K562 (cell line): ENCODE data around the gene ZBTB24. TPM values are rescaled to one million over a fixed set of nuclear protein-coding genes. Genes with fewer than 3 reads are reported as not detected.

Experiments used
- ATF7 ChIP-seq: fragments of 450-650 bp; IDR thresholded peaks from 2 replicates; pipeline ENCODE4 v1.7.1; 2014; ENCODE audit warnings: mild to moderate bottlenecking, moderate library complexity
- BDP1 ChIP-seq: IDR thresholded peaks from 3 replicates; pipeline ENCODE4 v1.6.1; 2011; ENCODE audit not compliant: insufficient read length, insufficient read depth
- DMBX1 ChIP-seq: fragments of 250-450 bp; sonication (Bioruptor Pico); IDR thresholded peaks from 2 replicates; pipeline ENCODE4 v1.8.0; 2022; ENCODE audit warnings: inconsistent platforms, mild to moderate bottlenecking, moderate library complexity, borderline replicate concordance
- ETV1 ChIP-seq: fragments of 450-650 bp; conservative IDR thresholded peaks from 2 replicates; pipeline ENCODE4 v1.6.1; 2016; ENCODE audit warnings: missing genetic modification characterization, control low read depth, low read depth, missing compliant biosample characterization
- GABPA ChIP-seq: fragments of 200-800 bp; sonication (Bioruptor generic); conservative IDR thresholded peaks from 2 replicates; pipeline ENCODE4 v1.6.1; 2016; ENCODE audit warnings: low read depth, missing genetic modification characterization, missing compliant biosample characterization
- HNRNPL ChIP-seq: fragments of 200-400 bp; formaldehyde crosslinking; IDR thresholded peaks from 2 replicates; pipeline ENCODE4 v1.6.1; 2017; ENCODE audit warnings: low read depth, mild to moderate bottlenecking, low read length
- MBD2 ChIP-seq: sonication (generic); IDR thresholded peaks from 2 replicates; pipeline ENCODE4 v1.6.1; 2016; ENCODE audit warnings: low read depth, borderline replicate concordance
- MED1 ChIP-seq: sonication (generic); formaldehyde crosslinking; IDR thresholded peaks from 2 replicates; pipeline ENCODE4 v1.8.1; 2023; ENCODE audit warnings: missing genetic modification reagents, borderline replicate concordance
- MYC ChIP-seq, 2 experiments: fragments of 250-450 bp in 1 of 2; sonication (Bioruptor Pico) in 1 of 2; IDR thresholded peaks; 2 replicates each; pipeline versions ENCODE4 v1.5.1 to v1.6.1; 2012 to 2021; ENCODE audit warnings: low read depth in 2 of 2, borderline replicate concordance in 1 of 2, improper control_type of control experiment in 1 of 2, low read length in 1 of 2, mild to moderate bottlenecking in 1 of 2, moderate library complexity in 1 of 2
- PHF21A ChIP-seq: fragments of 450-650 bp; IDR thresholded peaks from 2 replicates; pipeline ENCODE4 v1.6.1; 2017; ENCODE audit warnings: low read depth, borderline replicate concordance
- POLR2A ChIP-seq: fragments of 450-650 bp; conservative IDR thresholded peaks from 2 replicates; pipeline ENCODE4 v1.6.1; 2016
- RAD21 ChIP-seq, 2 experiments: fragments of 250-450 bp in 1 of 2; fragments of 450-650 bp in 1 of 2; sonication (Bioruptor Pico) in 1 of 2; formaldehyde crosslinking in 1 of 2; IDR thresholded peaks in 1 of 2; conservative IDR thresholded peaks in 1 of 2; 2 replicates each; pipeline versions ENCODE4 v1.4.0 to v1.8.0; 2020 to 2022; ENCODE audit warnings: mild to moderate bottlenecking in 2 of 2, moderate library complexity in 1 of 2
- SUPT5H ChIP-seq: fragments of 450-650 bp; IDR thresholded peaks from 2 replicates; pipeline ENCODE4 v1.6.1; 2016
- TOE1 ChIP-seq, 2 experiments: fragments of 450-650 bp in 1 of 2; sonication (generic) in 1 of 2; formaldehyde crosslinking in 1 of 2; IDR thresholded peaks; 2 replicates each; pipeline versions ENCODE4 v1.7.1 to v1.8.0; 2016 to 2022; ENCODE audit warnings: borderline replicate concordance in 2 of 2, mild to moderate bottlenecking in 2 of 2, antibody characterized with exemption in 1 of 2, inconsistent platforms in 1 of 2, low read depth in 1 of 2, missing genetic modification reagents in 1 of 2, moderate library complexity in 1 of 2
- TRIM28 ChIP-seq: fragments of 450-650 bp; IDR thresholded peaks from 2 replicates; pipeline ENCODE4 v1.6.1; 2017
- ZC3H11A ChIP-seq: IDR thresholded peaks from 2 replicates; pipeline ENCODE4 v1.6.1; 2012; ENCODE audit warnings: low read depth, low read length, improper control_type of control experiment
- ZFP36 ChIP-seq: fragments of 150-350 bp; IDR thresholded peaks from 2 replicates; pipeline ENCODE4 v1.6.1; 2018; ENCODE audit warnings: low read length, low read depth; ENCODE audit not compliant: partially characterized antibody
- ZNF41 ChIP-seq: fragments of 250-450 bp; sonication (Bioruptor Pico); conservative IDR thresholded peaks from 2 replicates; pipeline ENCODE4 v1.4.0; 2020; ENCODE audit warnings: mild to moderate bottlenecking
- polyA plus RNA-seq, 8 experiments: library from polyadenylated mRNA; depleted of rRNA in 4 of 8; stranded (reverse) in 5 of 8; unstranded in 3 of 8; fragments of >200 nt; fragmentation: Nextera tagmentation in 2 of 8; fragmentation: Illumina TruSeq in 1 of 8; extraction: Ambion mirVana in 2 of 8; extraction: Trizol in 1 of 8; gene quantifications; 2 replicates each; pipeline versions ENCODE4 v1.2.1 to v1.2.3, GENCODE V29; 2011 to 2014; ENCODE audit warnings: inconsistent platforms in 1 of 8, missing spikeins in 1 of 8
- total RNA-seq, 7 experiments: library from RNA; depleted of rRNA in 6 of 7; stranded (reverse); fragments of >200 nt in 6 of 7; fragmentation: Illumina TruSeq in 2 of 7; extraction: Trizol in 2 of 7; gene quantifications; 2 replicates each; pipeline versions ENCODE4 v1.2.1 to v1.2.3, GENCODE V29; 2011 to 2021; ENCODE audit warnings: low replicate concordance in 1 of 7
- TF ChIP-seq, protein P1 (sequence below): fragments of 250-450 bp; sonication (Bioruptor Pico); IDR thresholded peaks from 2 replicates; pipeline ENCODE4 v1.5.0; 2020; ENCODE audit warnings: mild to moderate bottlenecking
- TF ChIP-seq, protein P2 (sequence below): fragments of 450-650 bp; formaldehyde crosslinking; IDR thresholded peaks from 2 replicates; pipeline ENCODE4 v1.4.0; 2022; ENCODE audit warnings: mild to moderate bottlenecking, moderate library complexity
- TF ChIP-seq, protein P3 (sequence below), 2 experiments: fragments of 450-650 bp in 1 of 2; IDR thresholded peaks; 2 replicates each; pipeline ENCODE4 v1.6.1; 2011 to 2017; ENCODE audit warnings: low read depth in 2 of 2, antibody characterized with exemption in 1 of 2, borderline replicate concordance in 1 of 2, low read length in 1 of 2, mild to moderate bottlenecking in 1 of 2, mixed read lengths in 1 of 2; ENCODE audit not compliant: control insufficient read depth in 1 of 2

The ZBTB24 gene
- total and polyA plus RNA-seq, 9 of the 15 experiments (the other 6 are each of a cell fraction or from before 2014, with no cell fraction given): 2.0 to 16.7 (median 8.3) TPM

DNA sequence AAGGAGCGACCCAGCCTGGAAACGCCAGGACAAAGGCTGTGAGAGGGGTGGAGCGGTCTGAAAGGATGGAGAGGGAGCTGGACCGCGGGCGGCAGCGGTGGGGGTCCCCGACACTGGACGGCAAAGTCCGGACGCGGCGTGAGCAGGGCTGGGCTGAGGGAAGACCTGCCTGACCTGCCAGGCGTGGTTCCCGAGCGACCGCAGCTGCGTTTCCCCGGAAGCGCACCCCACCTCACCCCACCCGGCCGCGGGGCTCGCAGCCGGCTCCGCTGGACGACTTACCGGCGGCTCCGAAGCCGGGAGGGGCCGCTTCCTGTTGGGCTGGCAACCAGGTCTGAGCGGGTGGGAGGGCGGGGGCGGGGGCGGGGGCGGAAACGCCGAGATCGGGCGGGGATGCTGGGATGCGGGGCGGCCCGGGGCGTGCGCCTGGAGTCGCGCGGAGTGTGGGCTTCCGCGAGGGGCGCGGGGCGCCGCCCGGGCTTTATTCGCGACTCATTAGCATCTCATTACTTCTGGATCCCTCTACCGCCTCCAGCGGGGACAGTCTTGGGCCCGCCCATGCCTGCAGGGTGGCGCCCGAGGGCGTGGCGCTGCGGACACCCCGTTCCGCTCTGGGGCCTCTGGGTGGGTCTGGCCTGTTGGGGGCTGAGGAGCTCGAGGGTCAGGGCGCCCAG lies 27.4 kb downstream of the ZBTB24 start, which contains the start of gene MICAL1 (continued):
- TF ChIP-seq MBD2 (0 out of 2 replicates have a peak, but pooled peaks have one; percentile 4), HNRNPL (peak; percentile 54; the same call in 1 of the 2 replicates), MYC (IDR thresholded peaks at IDR 0.05; ENCODE audit: low read depth, low read length) (no peak), MYC (CRISPR knock-in tag; IDR thresholded peaks at IDR 0.05; ENCODE audit: borderline replicate concordance, low read depth) (no peak), TRIM28 (no peak), SUPT5H (no peak; the same call in 1 of the 2 replicates), RAD21 (CRISPR knock-in tag; conservative IDR thresholded peaks at IDR 0.05 in 1 of 2, IDR thresholded peaks at IDR 0.05 in 1 of 2) (no peak), TOE1 (IDR thresholded peaks at IDR 0.05; ENCODE audit: borderline replicate concordance) (0 out of 2 replicates have a peak, but pooled peaks have one; percentile 34), TOE1 (CRISPR knock-in tag; IDR thresholded peaks at IDR 0.05; ENCODE audit: borderline replicate concordance, low read depth) (no peak), ZC3H11A (no peak), POLR2A (peak; percentile 55; the same call in 1 of the 2 replicates), BDP1 (no peak), ETV1 (tag) (0 out of 2 replicates have a peak, but pooled peaks have one; percentile 42), MED1 (no peak), DMBX1 (CRISPR knock-in tag) (no peak), ZFP36 (no peak), ZNF41 (no peak), ATF7 (no peak), PHF21A (no peak), GABPA (tag) (peak; percentile 83)
- TF ChIP-seq, protein P1, sequence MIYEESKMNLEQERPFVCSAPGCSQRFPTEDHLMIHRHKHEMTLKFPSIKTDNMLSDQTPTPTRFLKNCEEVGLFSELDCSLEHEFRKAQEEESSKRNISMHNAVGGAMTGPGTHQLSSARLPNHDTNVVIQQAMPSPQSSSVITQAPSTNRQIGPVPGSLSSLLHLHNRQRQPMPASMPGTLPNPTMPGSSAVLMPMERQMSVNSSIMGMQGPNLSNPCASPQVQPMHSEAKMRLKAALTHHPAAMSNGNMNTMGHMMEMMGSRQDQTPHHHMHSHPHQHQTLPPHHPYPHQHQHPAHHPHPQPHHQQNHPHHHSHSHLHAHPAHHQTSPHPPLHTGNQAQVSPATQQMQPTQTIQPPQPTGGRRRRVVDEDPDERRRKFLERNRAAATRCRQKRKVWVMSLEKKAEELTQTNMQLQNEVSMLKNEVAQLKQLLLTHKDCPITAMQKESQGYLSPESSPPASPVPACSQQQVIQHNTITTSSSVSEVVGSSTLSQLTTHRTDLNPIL: no peak
- TF ChIP-seq, protein P2, sequence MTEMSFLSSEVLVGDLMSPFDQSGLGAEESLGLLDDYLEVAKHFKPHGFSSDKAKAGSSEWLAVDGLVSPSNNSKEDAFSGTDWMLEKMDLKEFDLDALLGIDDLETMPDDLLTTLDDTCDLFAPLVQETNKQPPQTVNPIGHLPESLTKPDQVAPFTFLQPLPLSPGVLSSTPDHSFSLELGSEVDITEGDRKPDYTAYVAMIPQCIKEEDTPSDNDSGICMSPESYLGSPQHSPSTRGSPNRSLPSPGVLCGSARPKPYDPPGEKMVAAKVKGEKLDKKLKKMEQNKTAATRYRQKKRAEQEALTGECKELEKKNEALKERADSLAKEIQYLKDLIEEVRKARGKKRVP (CRISPR knock-in tag): no peak
- TF ChIP-seq, protein P3, sequence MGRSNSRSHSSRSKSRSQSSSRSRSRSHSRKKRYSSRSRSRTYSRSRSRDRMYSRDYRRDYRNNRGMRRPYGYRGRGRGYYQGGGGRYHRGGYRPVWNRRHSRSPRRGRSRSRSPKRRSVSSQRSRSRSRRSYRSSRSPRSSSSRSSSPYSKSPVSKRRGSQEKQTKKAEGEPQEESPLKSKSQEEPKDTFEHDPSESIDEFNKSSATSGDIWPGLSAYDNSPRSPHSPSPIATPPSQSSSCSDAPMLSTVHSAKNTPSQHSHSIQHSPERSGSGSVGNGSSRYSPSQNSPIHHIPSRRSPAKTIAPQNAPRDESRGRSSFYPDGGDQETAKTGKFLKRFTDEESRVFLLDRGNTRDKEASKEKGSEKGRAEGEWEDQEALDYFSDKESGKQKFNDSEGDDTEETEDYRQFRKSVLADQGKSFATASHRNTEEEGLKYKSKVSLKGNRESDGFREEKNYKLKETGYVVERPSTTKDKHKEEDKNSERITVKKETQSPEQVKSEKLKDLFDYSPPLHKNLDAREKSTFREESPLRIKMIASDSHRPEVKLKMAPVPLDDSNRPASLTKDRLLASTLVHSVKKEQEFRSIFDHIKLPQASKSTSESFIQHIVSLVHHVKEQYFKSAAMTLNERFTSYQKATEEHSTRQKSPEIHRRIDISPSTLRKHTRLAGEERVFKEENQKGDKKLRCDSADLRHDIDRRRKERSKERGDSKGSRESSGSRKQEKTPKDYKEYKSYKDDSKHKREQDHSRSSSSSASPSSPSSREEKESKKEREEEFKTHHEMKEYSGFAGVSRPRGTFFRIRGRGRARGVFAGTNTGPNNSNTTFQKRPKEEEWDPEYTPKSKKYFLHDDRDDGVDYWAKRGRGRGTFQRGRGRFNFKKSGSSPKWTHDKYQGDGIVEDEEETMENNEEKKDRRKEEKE (IDR thresholded peaks at IDR 0.05; ENCODE audit: borderline replicate concordance in 1 of 2, control insufficient read depth in 1 of 2, low read depth in 2 of 2, low read length in 1 of 2): no peak
